GM12891 (cell line): ENCODE results near the gene KIAA1549. TPM values are rescaled to one million over a fixed set of nuclear protein-coding genes. Genes with fewer than 3 reads are reported as not detected.
"Not testable (repeated sequence)": the region's sequence is repeated elsewhere in the genome, so short reads cannot be mapped to it uniquely, and the experiment has no call there.

Experiments used
- DNase-seq: peaks from one replicate; pipeline ENCODE4 v3.0.0; 2011; ENCODE audit warnings: low spot score; ENCODE audit not compliant: insufficient read length
- FAIRE-seq: peaks from 2 replicates; lab custom pipeline; 2011; peaks lifted over from hg19 to GRCh38; lab: Jason Lieb, UNC
- PAX5 ChIP-seq: IDR thresholded peaks from 2 replicates; pipeline ENCODE4 v1.6.1; 2011; ENCODE audit warnings: low read length, moderate library complexity, mild to moderate bottlenecking; ENCODE audit not compliant: insufficient read depth, severe bottlenecking
- POLR2A ChIP-seq: IDR thresholded peaks from 2 replicates; pipeline ENCODE4 v1.6.1; 2011; ENCODE audit warnings: low read depth, low read length, control low read depth
- POLR2AphosphoS5 ChIP-seq: IDR thresholded peaks from 2 replicates; pipeline ENCODE4 v1.6.1; 2011; ENCODE audit warnings: low read depth, low read length, control low read depth
- POU2F2 ChIP-seq: IDR thresholded peaks from 2 replicates; pipeline ENCODE4 v1.6.1; 2011; ENCODE audit warnings: low read depth, mild to moderate bottlenecking, control low read depth, low read length, moderate library complexity
- SPI1 ChIP-seq: IDR thresholded peaks from 2 replicates; pipeline ENCODE4 v1.6.1; 2011; ENCODE audit warnings: low read depth, low read length, control low read depth
- TAF1 ChIP-seq: IDR thresholded peaks from 2 replicates; pipeline ENCODE4 v1.6.1; 2011; ENCODE audit warnings: low read depth, low read length, control low read depth
- polyA plus RNA-seq: library from polyadenylated mRNA; unstranded; fragments of >200 nt; gene quantifications from one replicate; pipeline ENCODE4 v1.2.1, GENCODE V29; 2012; ENCODE audit warnings: low read depth, missing spikeins, inconsistent platforms; ENCODE audit not compliant: missing spikeins

KIAA1549 gene
- polyA plus RNA-seq, result 0.23 TPM

DNA sequence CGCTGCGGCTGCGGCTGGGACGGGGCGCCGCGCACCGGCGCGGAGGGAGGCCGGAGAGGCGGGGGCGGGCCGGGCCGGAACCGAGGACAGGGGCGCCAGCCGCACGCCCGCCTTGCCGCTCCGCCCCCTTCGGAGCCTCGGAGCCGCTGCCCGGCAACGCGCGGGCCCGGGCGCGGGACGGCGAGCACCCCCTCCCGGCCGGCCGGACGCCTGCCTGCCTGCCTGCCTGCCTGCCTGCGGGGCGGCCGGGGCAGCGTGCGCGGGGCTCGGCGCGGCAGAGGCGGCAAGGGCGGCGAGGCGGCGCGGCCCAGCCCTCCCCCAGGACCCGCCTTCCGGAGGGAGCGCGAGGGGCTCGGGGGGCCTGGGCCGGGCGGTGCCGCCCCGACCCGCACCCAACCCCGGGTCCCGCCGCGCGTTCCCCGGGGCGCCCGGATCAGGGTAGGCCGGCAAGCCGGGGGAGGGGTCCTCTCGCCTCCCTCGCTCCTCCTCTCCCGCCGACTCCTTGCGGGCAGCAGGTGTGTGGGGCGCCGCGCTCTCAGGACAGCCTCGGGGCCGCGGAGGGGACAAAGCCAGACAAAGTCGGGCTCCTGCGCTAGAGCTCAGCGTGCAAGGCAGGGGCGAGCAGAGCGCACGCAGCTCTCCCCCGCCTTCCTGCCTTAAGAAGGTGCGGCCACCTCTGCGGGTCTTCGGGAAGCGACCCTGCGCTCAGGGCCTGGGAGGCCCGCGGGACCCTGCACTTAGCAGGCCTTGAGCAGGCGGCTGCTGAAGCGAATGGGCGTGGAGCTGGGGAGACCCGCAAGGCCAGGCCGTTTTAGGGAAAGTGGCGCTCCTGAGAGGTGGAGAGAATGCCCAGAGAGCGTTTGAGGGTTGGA lies at the start of gene KIAA1549:
Gene KIAA1549, minus strand, starts transcription at position 58 of the 872 bp plus-strand sequence. CDS start 120 bp downstream, outside the sequence.
- FAIRE-seq (peak; percentile 26), DNase-seq (peak; percentile 84)
- TF ChIP-seq TAF1, result no peak
- no peak for TF ChIP-seq POLR2A
- TF ChIP-seq POLR2AphosphoS5, result no peak
- TF ChIP-seq POU2F2, result no peak
- TF ChIP-seq SPI1, result no peak
- TF ChIP-seq PAX5, result no peak

DNA sequence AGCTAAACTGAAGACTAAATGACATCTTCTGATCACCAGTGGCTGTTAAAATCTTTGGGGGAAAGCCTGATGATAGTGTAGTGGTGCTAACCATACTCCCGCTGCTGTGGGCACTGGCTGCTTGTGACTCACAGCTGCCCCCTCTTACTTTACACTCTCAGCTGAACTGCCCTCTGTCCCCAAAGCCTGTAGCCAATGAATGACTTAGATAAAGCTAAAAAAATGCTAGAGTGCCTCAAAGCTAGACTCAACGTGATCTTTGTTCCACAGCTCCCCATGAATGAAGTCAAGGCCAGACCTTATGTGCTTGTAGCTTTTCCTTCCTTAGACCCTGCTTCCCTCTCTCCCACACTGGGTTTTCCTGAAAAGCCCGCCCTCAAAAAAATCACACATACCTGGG lies 48.2 kb upstream of the KIAA1549 start:
- DNase-seq (no peak), FAIRE-seq (no peak)
- TF ChIP-seq POU2F2, result no peak
- no peak for TF ChIP-seq POLR2AphosphoS5
- no peak for TF ChIP-seq PAX5
- no peak for TF ChIP-seq SPI1
- TF ChIP-seq POLR2A, result no peak
- no peak for TF ChIP-seq TAF1

DNA sequence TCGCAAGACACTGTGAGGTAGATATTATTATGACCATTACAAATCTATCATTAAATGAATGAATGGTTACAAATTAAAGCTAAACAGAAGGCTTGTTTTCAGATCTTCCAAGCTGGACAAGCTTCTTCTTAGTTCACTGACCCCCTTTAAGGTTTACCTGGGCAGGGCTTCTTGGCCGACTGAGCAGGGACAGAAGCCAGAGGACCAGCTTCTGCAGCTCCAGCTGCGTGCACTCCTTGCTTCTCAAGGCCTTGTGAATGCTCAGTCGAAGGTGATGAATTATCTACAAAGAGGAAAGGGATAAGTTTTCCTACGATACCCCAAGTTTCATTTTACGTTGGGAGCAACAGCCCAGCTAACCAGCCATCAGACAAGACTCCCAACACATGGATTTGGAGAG lies 45.4 kb upstream of the KIAA1549 start:
- TF ChIP-seq PAX5, result no peak
- no peak for TF ChIP-seq TAF1
- TF ChIP-seq POLR2A, result no peak
- no peak for TF ChIP-seq SPI1
- TF ChIP-seq POU2F2, result no peak
- no peak for TF ChIP-seq POLR2AphosphoS5

GRCh38 chr7:139025861-139026260 lies 44.7 kb upstream of the KIAA1549 start:
- not testable (repeated sequence) for FAIRE-seq, DNase-seq

More for the DNA sequence above, 45.4 kb upstream of the KIAA1549 start:
- FAIRE-seq, result no peak
- DNase-seq, result no peak

DNA sequence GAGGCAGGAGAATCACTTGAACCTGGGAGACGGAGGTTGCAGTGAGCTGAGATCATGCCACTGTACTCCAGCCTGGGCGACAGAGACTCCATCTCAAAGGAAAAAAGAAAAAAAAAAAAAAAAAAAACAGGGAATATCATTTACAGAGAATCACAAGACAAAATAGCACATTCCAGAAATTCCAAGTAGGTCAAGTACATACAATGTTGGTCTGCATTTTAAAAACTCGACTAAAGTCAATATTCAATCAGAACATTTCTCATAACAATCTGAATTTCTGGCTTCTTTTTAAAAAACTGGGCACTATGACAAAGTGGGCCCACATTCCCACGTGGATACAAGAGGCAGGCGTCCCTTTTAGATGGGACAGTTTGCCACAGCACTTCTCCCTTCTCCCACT lies 41.9 kb upstream of the KIAA1549 start:
- FAIRE-seq (no peak), DNase-seq (no peak)
- no peak for TF ChIP-seq POLR2A
- TF ChIP-seq POU2F2, result no peak
- TF ChIP-seq TAF1, result no peak
- no peak for TF ChIP-seq PAX5
- no peak for TF ChIP-seq POLR2AphosphoS5
- TF ChIP-seq SPI1, result no peak

DNA sequence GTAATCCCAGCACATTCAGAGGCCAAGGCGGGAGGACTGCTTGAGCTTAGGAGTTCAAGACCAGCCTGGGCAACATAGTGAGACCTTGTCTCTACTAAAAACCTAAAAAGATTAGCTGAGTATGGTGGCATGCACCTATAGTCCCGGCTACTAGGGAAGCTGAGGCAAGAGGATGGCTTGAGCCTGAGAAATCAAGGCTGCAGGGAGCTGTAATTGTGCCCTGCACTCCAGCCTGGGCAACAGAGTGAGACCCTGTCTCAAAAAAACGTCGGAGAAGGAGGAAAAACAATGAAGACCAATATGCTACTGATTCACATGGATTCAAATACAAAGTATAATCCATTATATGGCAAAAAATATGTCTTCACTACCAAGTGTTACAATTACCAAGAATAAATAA lies 41.1 kb upstream of the KIAA1549 start:
- FAIRE-seq (no peak), DNase-seq (no peak)
- no peak for TF ChIP-seq SPI1
- no peak for TF ChIP-seq POU2F2
- TF ChIP-seq POLR2AphosphoS5, result no peak
- no peak for TF ChIP-seq TAF1
- no peak for TF ChIP-seq POLR2A
- no peak for TF ChIP-seq PAX5

- DNase-seq, result no peak
- TF ChIP-seq SPI1, result no peak
- TF ChIP-seq PAX5, result no peak
- TF ChIP-seq TAF1, result no peak
- TF ChIP-seq POLR2A, result no peak
- TF ChIP-seq POU2F2, result no peak
- TF ChIP-seq POLR2AphosphoS5, result no peak
- no peak for FAIRE-seq
Observed at GRCh38 chr7:139018910-139019309, 37.7 kb upstream of the KIAA1549 start.

DNA sequence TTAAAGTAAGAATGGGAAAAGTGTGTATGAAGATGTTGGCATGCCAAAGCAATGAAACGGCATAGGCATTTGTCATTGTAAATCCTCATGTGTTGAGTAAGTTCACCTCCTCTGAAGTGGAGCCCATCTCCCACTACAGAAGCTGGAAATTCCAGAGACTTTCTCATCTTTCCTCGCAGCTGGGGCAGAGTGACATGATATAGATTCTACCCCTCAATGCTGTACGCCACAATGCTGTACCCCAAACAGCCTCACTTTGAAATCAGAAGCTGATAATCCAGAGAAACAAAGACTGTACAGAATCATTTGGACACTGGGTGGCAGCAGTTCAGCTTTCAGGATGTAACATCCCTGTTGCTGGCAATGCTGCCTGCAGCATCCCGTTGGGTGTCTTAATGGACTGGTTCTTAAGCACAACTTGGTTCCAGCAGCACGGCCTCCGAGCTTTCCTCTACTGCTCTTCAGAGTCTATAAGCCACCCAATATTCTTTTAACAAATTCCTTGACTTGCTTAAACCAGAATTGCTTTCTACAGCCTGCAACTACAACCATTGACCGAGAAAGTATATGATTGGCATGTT lies 35.8 kb upstream of the KIAA1549 start:
- peak; percentile 54 for DNase-seq
- peak; percentile 92 for FAIRE-seq
- TF ChIP-seq SPI1 (no peak), TAF1 (no peak), PAX5 (no peak), POLR2AphosphoS5 (no peak), POLR2A (no peak), POU2F2 (no peak)

DNA sequence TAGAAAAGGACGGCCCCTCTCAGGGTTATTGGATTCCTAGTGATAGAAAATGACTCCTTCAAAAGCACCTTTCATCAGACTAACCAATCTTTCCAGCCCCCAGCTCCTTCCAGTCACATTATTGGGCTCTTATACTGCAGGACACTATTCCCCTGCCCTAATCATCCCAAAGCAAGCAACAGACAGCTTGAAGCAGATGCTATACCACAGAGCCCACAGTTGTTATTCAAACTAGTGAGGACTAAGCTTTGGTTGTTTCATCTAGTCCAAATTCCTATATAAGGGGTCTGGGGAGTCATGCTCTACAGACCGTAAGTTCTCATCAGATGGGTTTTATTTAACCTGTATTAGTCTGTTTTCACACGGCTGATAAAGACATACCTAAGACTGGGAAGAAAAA lies 30.2 kb upstream of the KIAA1549 start:
- no peak for FAIRE-seq
- no peak for TF ChIP-seq SPI1
- no peak for TF ChIP-seq POU2F2
- no peak for TF ChIP-seq TAF1
- no peak for TF ChIP-seq POLR2AphosphoS5
- TF ChIP-seq PAX5, result no peak
- no peak for TF ChIP-seq POLR2A
- DNase-seq, result no peak
